Stimulated activated CD4-positive, alpha-beta T cell treated with anti-CD3 and anti-CD28 coated beads, Interleukin-15, amount 100 ng/mL, for 48 hours (primary cell): ENCODE results near the gene FHL1.
"Not testable (repeated sequence)": the region's sequence is repeated elsewhere in the genome, so short reads cannot be mapped to it uniquely, and the experiment has no call there.

Experiments
- DNase-seq, 2 donors: peaks; one replicate each; pipeline ENCODE4 v3.0.0-alpha.2; 2020; ENCODE audit warnings: low read depth in 2 of 2

Gene FHL1

DNA sequence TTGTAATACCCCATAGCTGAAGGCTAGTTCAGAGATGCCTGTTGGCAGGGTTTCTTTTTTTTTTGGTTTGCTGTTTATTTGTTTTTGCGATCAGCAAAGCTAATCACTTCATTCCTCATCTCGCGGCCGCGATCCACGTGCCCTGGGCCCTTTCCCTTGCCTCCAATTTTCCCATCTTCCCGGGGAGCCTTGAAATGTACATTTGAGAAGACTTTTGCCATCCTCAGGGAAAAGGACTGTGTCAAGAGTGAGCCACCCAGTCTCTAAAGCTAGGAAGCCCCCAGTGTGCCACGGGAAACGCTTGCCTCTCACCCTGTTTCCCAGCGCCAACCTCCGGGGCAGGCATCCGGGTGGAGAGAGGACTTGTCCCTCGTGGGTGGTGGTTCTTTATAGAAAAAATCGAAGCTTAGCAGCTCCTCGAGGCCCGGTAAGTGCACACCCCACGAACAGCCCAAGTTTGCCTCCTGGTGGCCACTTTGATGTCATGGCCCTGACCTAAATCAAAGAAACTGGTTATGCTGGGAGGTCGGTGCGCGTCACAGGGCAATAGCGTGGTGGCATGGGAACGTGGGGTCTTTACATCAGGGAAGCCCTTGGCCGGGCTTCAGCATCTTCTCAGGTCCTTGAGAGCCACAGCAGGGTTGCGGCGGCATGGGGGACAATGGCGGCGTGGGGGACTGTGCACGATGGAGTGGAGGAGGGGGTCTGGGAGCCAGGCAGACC is 61.8 kb downstream of the FHL1 start:
- DNase-seq, result no peak

- no peak for DNase-seq
Observed at GRCh38 chrX:136209751-136210150, 62.4 kb downstream of the FHL1 start.

- DNase-seq, result no peak
Observed at GRCh38 chrX:136210243-136210642, 62.9 kb downstream of the FHL1 start.

DNA sequence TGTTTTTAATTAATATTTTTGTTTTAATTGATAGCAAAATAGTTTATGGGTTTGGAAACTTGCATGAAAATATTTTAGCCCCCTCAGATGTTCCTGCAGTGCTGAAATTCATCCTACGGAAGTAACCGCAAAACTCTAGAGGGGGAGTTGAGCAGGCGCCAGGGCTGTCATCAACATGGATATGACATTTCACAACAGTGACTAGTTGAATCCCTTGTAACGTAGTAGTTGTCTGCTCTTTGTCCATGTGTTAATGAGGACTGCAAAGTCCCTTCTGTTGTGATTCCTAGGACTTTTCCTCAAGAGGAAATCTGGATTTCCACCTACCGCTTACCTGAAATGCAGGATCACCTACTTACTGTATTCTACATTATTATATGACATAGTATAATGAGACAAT is 63.5 kb downstream of the FHL1 start:
- no peak for DNase-seq

DNA sequence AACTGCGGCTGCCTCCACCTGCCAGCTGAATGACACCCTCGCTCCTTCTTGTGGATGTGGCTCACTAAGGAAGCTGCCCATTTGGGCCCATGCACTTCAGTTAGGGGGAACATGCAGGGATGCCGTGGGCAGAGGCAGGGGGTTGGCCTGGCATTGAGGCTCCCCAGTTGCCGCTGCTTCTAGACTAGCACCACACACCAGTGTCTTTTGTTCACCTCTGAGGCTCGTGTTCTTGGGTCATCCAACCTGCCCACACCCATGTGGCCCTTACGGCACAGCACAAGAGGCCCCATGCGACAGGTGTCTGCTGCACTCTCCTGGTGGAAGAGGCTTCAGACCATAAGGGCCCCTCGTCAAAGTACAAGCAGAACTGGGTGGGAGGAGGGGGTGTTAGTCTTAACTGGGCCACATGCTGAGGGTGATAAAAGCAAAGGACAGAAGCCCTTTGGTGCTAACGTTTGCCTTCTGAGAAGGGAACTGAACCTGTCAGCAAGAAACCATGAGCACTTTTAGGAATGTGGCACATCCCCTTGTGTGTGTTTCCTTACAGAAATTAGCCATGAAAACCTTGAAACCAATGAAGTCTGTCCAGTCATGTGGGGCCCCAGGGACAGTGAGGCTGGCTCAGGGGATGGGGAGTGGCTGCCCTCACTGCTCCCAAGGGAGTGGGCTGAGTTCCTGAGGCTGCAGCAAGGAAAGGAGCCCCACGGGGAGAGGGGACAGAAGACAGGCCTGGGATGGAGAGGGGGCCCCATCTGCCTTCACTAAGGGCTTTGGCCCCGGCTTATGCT is 64.6 kb downstream of the FHL1 start:
- DNase-seq, result no peak

DNA sequence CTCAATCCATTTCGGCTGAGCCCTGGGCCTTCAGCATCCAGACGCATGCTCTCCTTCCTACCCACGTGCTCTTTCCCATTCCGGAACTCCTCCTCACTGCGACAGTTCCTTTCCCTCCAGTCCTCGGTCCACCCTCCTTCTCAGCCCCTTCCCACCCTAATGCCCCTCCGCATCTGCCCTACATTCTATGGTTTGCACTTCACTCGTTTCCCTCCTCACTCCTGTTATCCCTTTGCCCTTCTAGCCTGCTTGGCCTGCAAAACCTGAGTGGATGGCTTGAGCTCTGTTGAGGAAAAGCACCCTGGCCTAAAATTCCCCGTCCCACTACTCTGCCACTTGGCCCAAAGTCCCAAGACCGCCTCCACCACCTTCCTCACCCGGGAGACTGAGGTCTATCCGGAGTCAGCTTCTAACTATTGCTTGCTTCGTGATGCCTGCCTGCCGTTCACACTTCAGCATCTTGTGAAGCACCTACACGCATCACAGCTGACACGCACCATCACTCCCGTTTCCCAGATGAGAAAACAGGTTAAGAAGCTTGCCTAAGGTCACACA is 65.3 kb downstream of the FHL1 start:
- DNase-seq, result no peak

GRCh38 chrX:136214551-136214950 is 67.2 kb downstream of the FHL1 start:
- DNase-seq, result no peak

DNA sequence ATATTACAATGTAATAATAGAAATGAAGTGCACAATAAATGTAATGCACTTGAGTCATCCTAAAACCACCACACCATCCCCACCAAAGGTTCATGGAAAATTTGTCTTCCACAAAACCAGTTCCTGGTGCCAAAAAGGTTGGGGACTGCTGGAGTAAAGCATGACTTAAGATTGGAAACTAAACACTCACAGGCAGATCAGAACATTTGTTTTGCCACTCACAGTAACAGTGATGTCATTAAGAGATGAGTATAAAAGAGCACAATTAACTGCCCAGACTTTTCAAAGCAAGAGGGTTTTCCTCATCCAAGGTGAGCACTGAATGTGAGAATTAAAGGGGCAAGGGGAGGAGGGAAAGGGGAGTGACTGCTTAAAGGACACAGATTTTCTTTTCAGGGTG is 68.2 kb downstream of the FHL1 start:
- no peak for DNase-seq

- no peak for DNase-seq
Observed at GRCh38 chrX:136219893-136220292, 72.6 kb downstream of the FHL1 start.

DNA sequence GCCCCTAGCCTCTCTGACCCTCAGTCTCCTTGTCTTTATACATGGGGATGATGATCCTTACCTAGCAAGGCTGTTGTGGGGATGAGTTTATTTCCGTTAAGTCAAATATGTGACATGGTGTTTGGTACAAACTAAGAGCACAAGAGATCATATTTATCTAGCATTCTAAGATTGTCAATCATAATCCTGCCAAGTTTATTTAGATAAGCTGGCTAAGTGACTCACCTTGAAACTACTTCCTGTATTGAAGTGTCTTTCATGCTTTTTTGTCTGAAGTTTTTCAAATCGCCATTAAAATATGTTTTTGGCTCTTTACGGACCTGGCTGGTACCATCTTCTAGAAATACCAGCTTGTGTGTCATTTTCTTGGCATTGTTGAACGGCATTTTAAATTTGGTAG is 73.2 kb downstream of the FHL1 start:
- no peak for DNase-seq

- DNase-seq, result no peak
Observed at GRCh38 chrX:136220951-136221350, 73.6 kb downstream of the FHL1 start.

DNA sequence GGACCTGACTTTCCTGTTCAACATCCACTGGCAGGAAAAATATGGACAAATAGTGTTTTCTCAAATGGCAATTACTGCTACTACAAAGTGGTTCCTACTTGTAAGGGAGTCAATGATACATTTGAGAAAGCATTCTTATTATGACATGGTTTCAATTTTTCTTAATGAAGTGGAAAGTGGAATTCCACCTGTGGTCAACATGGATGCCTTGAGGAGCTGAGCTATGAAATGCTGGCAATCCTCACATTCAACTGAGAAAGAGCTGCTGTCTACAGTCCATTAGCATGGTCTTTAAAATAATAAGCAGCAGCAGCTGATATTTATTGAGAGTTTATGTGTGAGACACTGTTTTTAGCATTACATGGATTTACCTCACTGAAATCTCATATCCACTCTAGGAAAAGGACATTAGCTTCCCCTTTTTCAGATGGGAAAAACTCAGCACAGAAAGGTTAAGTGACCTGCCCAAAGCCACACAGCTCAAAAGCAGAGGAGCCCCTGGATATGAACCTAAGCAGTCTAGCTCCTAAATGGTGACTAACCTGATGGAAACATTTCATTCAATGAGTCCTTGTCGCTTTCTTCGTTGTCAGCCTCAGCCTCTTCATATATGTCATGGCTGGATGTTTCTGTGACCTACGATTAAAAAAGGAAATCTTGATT is 74.6 kb downstream of the FHL1 start:
- DNase-seq, result no peak

GRCh38 chrX:136227074-136227473 is 79.7 kb downstream of the FHL1 start:
- DNase-seq, result no peak

- no peak for DNase-seq
Observed at GRCh38 chrX:136227948-136228838, 80.9 kb downstream of the FHL1 start.

DNA sequence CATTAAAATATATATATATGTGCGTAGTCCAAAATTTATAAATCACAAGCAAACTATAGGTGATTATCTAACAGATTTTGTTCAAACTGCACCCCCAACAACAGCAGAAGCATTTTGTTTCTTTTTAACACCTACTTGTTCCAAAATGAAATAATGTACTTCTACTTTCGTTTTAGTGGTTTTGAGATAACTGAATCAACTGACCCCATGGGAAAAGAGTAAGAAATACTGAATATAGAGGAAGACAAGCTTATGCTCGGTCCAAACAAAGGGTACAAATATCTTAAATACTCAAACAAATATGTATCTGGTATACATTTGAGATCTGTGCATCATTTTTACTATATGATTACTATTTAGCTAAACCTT is 81.5 kb downstream of the FHL1 start:
- DNase-seq, result no peak

DNA sequence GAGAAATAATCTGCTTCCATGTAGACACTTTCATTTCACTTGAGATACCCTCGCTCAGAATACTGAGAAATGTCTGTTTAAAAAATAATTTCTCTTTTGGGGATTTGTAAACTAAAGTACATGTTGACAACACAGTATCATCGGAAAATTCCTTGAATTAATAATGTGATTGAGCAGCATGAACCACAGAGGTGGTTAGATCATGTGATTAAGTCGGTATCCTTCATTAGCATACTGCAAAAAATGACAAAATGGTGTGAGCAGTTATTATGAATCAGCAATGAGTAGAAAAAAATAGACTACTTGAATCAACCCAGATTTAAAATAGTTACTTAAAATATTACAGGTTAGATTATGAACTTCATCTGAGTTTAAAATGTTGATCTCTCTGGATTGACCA is 89.7 kb downstream of the FHL1 start:
- DNase-seq, result no peak

DNA sequence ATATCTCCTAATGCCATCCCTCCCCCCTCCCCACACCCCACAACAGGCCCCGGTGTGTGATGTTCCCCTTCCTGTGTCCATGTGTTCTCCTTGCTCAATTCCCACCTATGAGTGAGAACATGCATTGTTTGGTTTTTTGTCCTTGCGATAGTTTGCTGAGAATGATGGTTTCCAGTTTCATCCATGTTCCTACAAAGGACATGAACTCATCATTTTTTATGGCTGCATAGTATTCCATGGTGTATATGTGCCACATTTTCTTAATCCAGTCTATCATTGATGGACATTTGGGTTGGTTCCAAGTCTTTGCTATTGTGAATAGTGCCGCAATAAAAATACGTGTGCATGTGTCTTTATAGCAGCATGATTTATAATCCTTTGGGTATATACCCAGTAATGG is 90.5 kb downstream of the FHL1 start:
- not testable (repeated sequence) for DNase-seq

DNA sequence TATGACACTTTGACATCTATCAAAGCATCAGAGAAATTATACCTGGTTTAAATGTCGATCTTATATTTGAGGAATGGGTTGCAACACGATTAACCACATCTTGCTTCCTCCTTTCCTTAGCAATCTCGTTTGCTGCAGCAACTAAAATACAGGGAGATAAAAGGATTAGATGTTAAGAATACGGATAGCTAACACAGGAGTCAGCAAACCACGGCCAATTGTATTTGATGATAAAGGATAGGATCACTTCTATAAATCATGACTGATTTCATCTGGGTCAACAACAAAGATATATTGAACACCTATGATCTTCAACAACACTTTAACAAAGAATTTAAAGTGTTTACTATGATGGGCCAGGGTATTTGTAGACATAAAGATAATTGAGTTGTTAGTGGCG is 98.9 kb downstream of the FHL1 start:
- DNase-seq, result no peak

DNA sequence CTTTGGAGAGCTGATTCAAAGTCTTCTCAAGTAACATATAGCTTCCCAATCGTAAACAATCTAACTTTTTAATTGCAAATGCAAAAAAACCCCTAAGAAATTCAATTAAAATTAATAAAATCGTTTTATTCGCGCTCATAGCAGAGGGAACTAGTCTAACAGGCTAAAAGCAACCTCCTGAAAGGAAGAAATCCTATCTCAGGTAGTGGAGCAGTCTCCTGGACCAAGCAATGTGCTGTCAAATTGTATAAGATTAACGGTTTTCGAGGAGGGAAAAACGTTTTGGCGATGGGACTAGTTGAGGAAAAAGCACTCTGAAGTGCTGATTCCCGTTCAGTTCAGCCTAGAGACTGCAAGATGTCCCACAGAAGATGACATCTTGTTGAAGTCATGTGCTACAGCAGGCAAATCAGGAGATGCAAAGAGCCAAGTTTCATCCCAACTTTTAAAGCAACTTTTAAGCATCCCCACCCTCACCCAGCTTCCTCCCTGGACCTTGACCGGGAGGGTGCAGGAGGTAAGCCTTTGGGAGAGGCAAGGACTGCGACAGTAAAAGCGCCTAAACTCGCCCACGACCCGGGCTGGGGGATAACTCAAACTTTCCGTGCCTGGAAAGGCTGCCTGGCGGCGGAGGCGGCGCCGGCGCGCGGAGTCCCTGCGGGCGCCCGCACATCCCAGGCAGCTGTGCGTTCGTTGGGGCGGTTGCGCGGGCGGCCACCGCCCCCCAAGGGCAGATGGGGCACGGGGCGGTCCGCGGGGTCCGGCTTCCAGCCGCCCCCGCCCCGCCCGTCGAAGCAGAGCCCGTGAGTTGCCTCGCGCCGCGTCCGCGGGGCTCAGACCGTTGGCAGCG is 103.1 kb downstream of the FHL1 start:
- DNase-seq, result no peak
